ENCODE measurements around the gene CLTB.

The CLTB gene

GRCh38 chr5:176392526-176392925, 23.8 kb downstream of the CLTB start:
- TF ChIP-seq CTCF (IDR thresholded peaks at IDR 0.05): no peak
- Histone ChIP-seq H3K4me3 (ENCODE audit: low read depth in 1 of 2, low read length in 1 of 2) (no peak overlapping the region), H3K27me3 (no peaks in the 10 kb centered on the region), H3K36me3 (peaks cover 46% of the 10 kb centered on the region), H3K9me3 (no peaks in the 10 kb centered on the region), H3K27ac (no peak overlapping the region), H3K4me1 (ENCODE audit: control insufficient read depth in 1 of 2, insufficient read depth in 1 of 2, low read depth in 1 of 2, low read length in 1 of 2) (peaks cover 16 to 18% of the 10 kb centered on the region in 2 experiments)

GRCh38 chr5:176391999-176392398, 24.3 kb downstream of the CLTB start:
- H3K27me3 ChIP-seq: no peaks in the 10 kb centered on the region
- no peak overlapping the region for H3K27ac ChIP-seq
- H3K4me1 ChIP-seq (ENCODE audit: control insufficient read depth in 1 of 2, insufficient read depth in 1 of 2, low read depth in 1 of 2, low read length in 1 of 2): peaks cover 17 to 21% of the 10 kb centered on the region in 2 experiments
- no peak for TF ChIP-seq CTCF (IDR thresholded peaks at IDR 0.05)
- H3K4me3 ChIP-seq (ENCODE audit: low read depth in 1 of 2, low read length in 1 of 2): no peak overlapping the region
- peaks cover 41% of the 10 kb centered on the region for H3K36me3 ChIP-seq
- no peaks in the 10 kb centered on the region for H3K9me3 ChIP-seq

GRCh38 chr5:176391479-176391878, 24.9 kb downstream of the CLTB start:
- H3K27me3 ChIP-seq: no peaks in the 10 kb centered on the region
- peaks cover 17 to 21% of the 10 kb centered on the region in 2 experiments for H3K4me1 ChIP-seq (ENCODE audit: control insufficient read depth in 1 of 2, insufficient read depth in 1 of 2, low read depth in 1 of 2, low read length in 1 of 2)
- H3K4me3 ChIP-seq (ENCODE audit: low read depth in 1 of 2, low read length in 1 of 2): no peak overlapping the region
- no peaks in the 10 kb centered on the region for H3K9me3 ChIP-seq
- TF ChIP-seq CTCF (IDR thresholded peaks at IDR 0.05): no peak
- H3K27ac ChIP-seq: no peak overlapping the region
- peaks cover 36% of the 10 kb centered on the region for H3K36me3 ChIP-seq

- peak overlapping the region; percentile 78 to 83 for H3K4me3 ChIP-seq (ENCODE audit: low read depth in 1 of 2, low read length in 1 of 2)
- no peaks in the 10 kb centered on the region for H3K27me3 ChIP-seq
- H3K27ac ChIP-seq: peak overlapping the region; percentile 93
- peaks cover 17 to 21% of the 10 kb centered on the region in 2 experiments for H3K4me1 ChIP-seq (ENCODE audit: control insufficient read depth in 1 of 2, insufficient read depth in 1 of 2, low read depth in 1 of 2, low read length in 1 of 2)
- no peak for TF ChIP-seq CTCF (IDR thresholded peaks at IDR 0.05)
- H3K9me3 ChIP-seq: no peaks in the 10 kb centered on the region
- peaks cover 20% of the 10 kb centered on the region for H3K36me3 ChIP-seq
These were observed 26.9 kb downstream of the CLTB start for GRCh38 chr5:176389135-176390123.

- H3K4me1 ChIP-seq (ENCODE audit: control insufficient read depth in 1 of 2, insufficient read depth in 1 of 2, low read depth in 1 of 2, low read length in 1 of 2): peaks cover 17 to 21% of the 10 kb centered on the region in 2 experiments
- H3K27me3 ChIP-seq: no peaks in the 10 kb centered on the region
- peak within 1 kb of the TSS; percentile 93 for H3K27ac ChIP-seq
- peaks cover 20% of the 10 kb centered on the region for H3K36me3 ChIP-seq
- peak within 1 kb of the TSS; percentile 78 to 83 for H3K4me3 ChIP-seq (ENCODE audit: low read depth in 1 of 2, low read length in 1 of 2)
- H3K9me3 ChIP-seq: no peaks in the 10 kb centered on the region
- TF ChIP-seq CTCF (IDR thresholded peaks at IDR 0.05): peak; percentile 72
These were observed 27.8 kb downstream of the CLTB start, which contains the start of the genes HIGD2A and NOP16 for GRCh38 chr5:176388444-176389134. Gene HIGD2A (plus strand): TSS chr5:176388751. CDS start chr5:176388820, 69 bp downstream. Gene NOP16 (minus strand): TSS chr5:176388598. CDS start chr5:176388539, 59 bp downstream.

Measured in neutrophil (primary cell).